IMR-90 (cell line): Measurements from ENCODE around the gene CPNE9. TPM values are rescaled to one million over a fixed set of nuclear protein-coding genes. Genes with fewer than 3 reads are reported as not detected.

ENCODE experiments used
- ATAC-seq: fragments of 200-7000 bp; cut with Tn5 transposase; 2 replicates; pipeline ENCODE4 v1.9.1; 2020; ENCODE audit warnings: low read depth, mild to moderate bottlenecking, moderate library complexity
- BruUV-seq: library from RNA; stranded (reverse); fragments of 400-500 nt; replicated peaks from 2 replicates; lab custom pipeline; 2021; lab: Mats Ljungman, UMichigan
- CTCF ChIA-PET: fragments of 300-600 bp; formaldehyde crosslinking; extraction: SDS; loops from one replicate; lab custom pipeline; 2021; ENCODE audit warnings: antibody characterized with exemption; lab: Yijun Ruan, JAX
- POLR2A ChIA-PET: fragments of 300-600 bp; sonication (Branson Sonifier 250); formaldehyde crosslinking; loops from one replicate; lab custom pipeline; 2022; ENCODE audit warnings: antibody characterized with exemption; ENCODE audit not compliant: unreplicated experiment; lab: Charles Lee
- DNase-seq: peaks from one replicate; pipeline ENCODE4 v3.0.0; 2013
- H2AFZ ChIP-seq: replicated peaks from 2 replicates; pipeline ENCODE3; 2013; ENCODE audit warnings: low read length, mild to moderate bottlenecking; ENCODE audit not compliant: poor library complexity
- H2AK5ac ChIP-seq: 2 replicates; pipeline ENCODE4 v1.6.1; 2013; ENCODE audit warnings: low read depth, low read length, inconsistent platforms
- H2AK9ac ChIP-seq: replicated peaks from 2 replicates; pipeline ENCODE3; 2013; ENCODE audit warnings: mild to moderate bottlenecking, low read depth, low read length, moderate library complexity; ENCODE audit not compliant: poor library complexity
- H2BK120ac ChIP-seq: 2 replicates; pipeline ENCODE4 v1.6.1; 2013; ENCODE audit warnings: low read depth, low read length, inconsistent platforms
- H2BK15ac ChIP-seq: 3 replicates; pipeline ENCODE4 v1.6.1; 2013; ENCODE audit warnings: low read depth, low read length, inconsistent platforms
- H2BK20ac ChIP-seq: 2 replicates; pipeline ENCODE4 v1.6.1; 2013; ENCODE audit warnings: low read depth, mild to moderate bottlenecking, inconsistent platforms, low read length, moderate library complexity
- H2BK5ac ChIP-seq: 2 replicates; pipeline ENCODE4 v1.6.1; 2013; ENCODE audit warnings: mild to moderate bottlenecking, low read depth, low read length, inconsistent platforms; ENCODE audit not compliant: poor library complexity, severe bottlenecking
- H3K14ac ChIP-seq: replicated peaks from 2 replicates; pipeline ENCODE4 v1.6.1; 2013; ENCODE audit warnings: low read depth, low read length, inconsistent platforms
- H3K18ac ChIP-seq: 2 replicates; pipeline ENCODE4 v1.6.1; 2013; ENCODE audit warnings: low read depth, low read length, control low read depth
- H3K23ac ChIP-seq: 2 replicates; pipeline ENCODE4 v1.6.1; 2013; ENCODE audit warnings: low read depth, low read length, inconsistent platforms
- H3K27ac ChIP-seq: 2 replicates; pipeline ENCODE4 v1.5.1; 2013; ENCODE audit warnings: mild to moderate bottlenecking, control low read depth, low read length; ENCODE audit not compliant: insufficient read depth
- H3K27me3 ChIP-seq: 2 replicates; pipeline ENCODE4 v1.6.1; 2013; ENCODE audit warnings: low read length; ENCODE audit not compliant: control insufficient read depth, insufficient read depth
- H3K36me3 ChIP-seq: 2 replicates; pipeline ENCODE4 v1.6.1; 2013; ENCODE audit warnings: low read length, mixed read lengths; ENCODE audit not compliant: control insufficient read depth, insufficient read depth
- H3K4ac ChIP-seq: 2 replicates; pipeline ENCODE4 v1.6.1; 2013; ENCODE audit warnings: low read depth, low read length, inconsistent platforms
- H3K4me1 ChIP-seq: 2 replicates; pipeline ENCODE4 v1.6.1; 2013; ENCODE audit warnings: low read length, mixed read lengths; ENCODE audit not compliant: control insufficient read depth, insufficient read depth
- H3K4me2 ChIP-seq: 2 replicates; pipeline ENCODE4 v1.6.1; 2013; ENCODE audit warnings: low read depth, mild to moderate bottlenecking, control low read depth, low read length, moderate library complexity
- H3K4me3 ChIP-seq: 2 replicates; pipeline ENCODE4 v1.5.1; 2013; ENCODE audit warnings: low read depth, mild to moderate bottlenecking, control low read depth, low read length, moderate library complexity; ENCODE audit not compliant: insufficient read depth
- H3K56ac ChIP-seq: 2 replicates; pipeline ENCODE4 v1.6.1; 2013; ENCODE audit warnings: low read length, inconsistent platforms; ENCODE audit not compliant: insufficient read depth; ENCODE audit errors: extremely low read depth
- H3K79me1 ChIP-seq, 2 experiments: 2 replicates each; pipeline ENCODE4 v1.6.1; 2013; ENCODE audit warnings: low read length in 2 of 2, inconsistent platforms in 1 of 2, low read depth in 1 of 2
- H3K9ac ChIP-seq: 2 replicates; pipeline ENCODE4 v1.6.1; 2013; ENCODE audit warnings: low read depth, low read length, control low read depth
- H3K9me1 ChIP-seq: 2 replicates; pipeline ENCODE4 v1.6.1; 2013; ENCODE audit warnings: low read length, inconsistent platforms; ENCODE audit not compliant: insufficient read depth
- H3K9me3 ChIP-seq: 2 replicates; pipeline ENCODE4 v1.6.1; 2013; ENCODE audit warnings: low read length; ENCODE audit not compliant: control insufficient read depth, insufficient read depth
- H4K20me1 ChIP-seq: 2 replicates; pipeline ENCODE4 v1.6.1; 2013; ENCODE audit warnings: low read length, inconsistent platforms; ENCODE audit not compliant: insufficient read depth
- H4K5ac ChIP-seq: 2 replicates; pipeline ENCODE4 v1.6.1; 2013; ENCODE audit warnings: mild to moderate bottlenecking, low read depth, low read length, control low read depth
- H4K8ac ChIP-seq, 2 experiments: 2 replicates each; pipeline ENCODE4 v1.6.1; 2013; ENCODE audit warnings: low read depth in 2 of 2, low read length in 2 of 2, control low read depth in 1 of 2, inconsistent platforms in 1 of 2
- H4K91ac ChIP-seq: 2 replicates; pipeline ENCODE4 v1.6.1; 2013; ENCODE audit warnings: low read depth, low read length, inconsistent platforms; ENCODE audit not compliant: insufficient read depth
- CEBPB ChIP-seq: IDR thresholded peaks from 2 replicates; pipeline ENCODE4 v1.6.1; 2012; ENCODE audit warnings: low read depth, low read length, improper control_type of control experiment
- CTCF ChIP-seq: conservative IDR thresholded peaks from 2 replicates; pipeline ENCODE4 v1.5.1; 2012; ENCODE audit warnings: mild to moderate bottlenecking, low read depth, low read length, improper control_type of control experiment
- ELK1 ChIP-seq: fragments of 150-350 bp; IDR thresholded peaks from 2 replicates; pipeline ENCODE4 v1.6.1; 2016; ENCODE audit warnings: low read depth, mild to moderate bottlenecking, low read length, moderate library complexity, borderline replicate concordance
- MXI1 ChIP-seq: IDR thresholded peaks from 2 replicates; pipeline ENCODE4 v1.6.1; 2012; ENCODE audit warnings: low read depth, mild to moderate bottlenecking, low read length, moderate library complexity, borderline replicate concordance
- NFE2L2 ChIP-seq: fragments of 150-350 bp; IDR thresholded peaks from 2 replicates; pipeline ENCODE4 v1.6.1; 2016; ENCODE audit warnings: low read depth, mild to moderate bottlenecking, low read length
- WGBS, 2 experiments: methylation state at CpG; one replicate each; pipeline versions ENCODE4 v1.1.5 to v1.1.7; 2013; ENCODE audit warnings: missing lambda C conversion rate in 2 of 2; ENCODE audit not compliant: insufficient read length in 1 of 2; ENCODE audit errors: extremely low coverage in 2 of 2; 5-methylcytosine and 5-hydroxymethylcytosine counted together
- dilution Hi-C: fragments of 300-500 bp; cut with HindIII; formaldehyde crosslinking; loops from one replicate; pipeline ENCODE4 v1.14.3; 2018; ENCODE audit warnings: low sequenced_read_pairs; ENCODE audit not compliant: unreplicated experiment
- in situ Hi-C: fragments of 300-500 bp; cut with MboI; formaldehyde crosslinking; loops from 3 replicates; pipeline ENCODE4 v1.14.3; 2019; ENCODE audit warnings: low sequenced_read_pairs, inconsistent platforms, mixed read lengths
- intact Hi-C: fragments of 100-400 bp; cut with micrococcal nuclease; formaldehyde crosslinking; loops from 2 replicates; pipeline ENCODE4 v1.10.0; 2022
- polyA plus RNA-seq, 3 experiments: library from polyadenylated mRNA; depleted of rRNA; stranded (reverse); fragments of >200 nt; gene quantifications; 2 replicates each; pipeline ENCODE4 v1.2.3, GENCODE V29; 2012; ENCODE audit warnings: low replicate concordance in 1 of 3
- total RNA-seq: library from RNA; depleted of rRNA; stranded (reverse); fragments of >200 nt; gene quantifications from 2 replicates; pipeline ENCODE4 v1.2.3, GENCODE V29; 2012

CPNE9 gene
- total and polyA plus RNA-seq, 2 of the 4 experiments (the other 2 are of a cell fraction), result not detected

GRCh38 chr3:9732080-9732739 lies 28.6 kb downstream of the CPNE9 start:
- peak overlapping the region; percentile 90 for H3K4me2 ChIP-seq
- H2BK20ac ChIP-seq, result no peak overlapping the region
- peaks cover 10% of the 10 kb centered on the region; the same call in 1 of the 2 replicates for H3K9me1 ChIP-seq
- H3K18ac ChIP-seq, result no peak overlapping the region
- H3K4ac ChIP-seq, result peak overlapping the region; percentile 60
- H3K27me3 ChIP-seq, result no peaks in the 10 kb centered on the region
- H4K8ac ChIP-seq, result peak overlapping the region in 1 of 2 experiments; percentile 100; a peak in 2 of 4 replicates
- CTCF ChIA-PET, result no interaction called here
- H3K56ac ChIP-seq, result peak overlapping the region; percentile 65; the same call in 1 of the 2 replicates
- peaks cover 8% of the 10 kb centered on the region; the same call in 1 of the 2 replicates for H3K4me1 ChIP-seq
- peak overlapping the region; percentile 100 for H3K9ac ChIP-seq
- TF ChIP-seq NFE2L2, result no peak
- TF ChIP-seq CTCF, result no peak
- TF ChIP-seq MXI1, result peak; percentile 81
- no peak for TF ChIP-seq CEBPB
- no peak for TF ChIP-seq ELK1
- no peak overlapping the region for H2BK15ac ChIP-seq
- H2AK5ac ChIP-seq, result peak overlapping the region; percentile 71; the same call in 1 of the 2 replicates
- no peak for ATAC-seq
- H3K9me3 ChIP-seq, result no peaks in the 10 kb centered on the region
- BruUV-seq, result no TSS peak
- no peak overlapping the region for H2BK120ac ChIP-seq
- peak overlapping the region; percentile 94 for H3K4me3 ChIP-seq
- H3K27ac ChIP-seq, result peak overlapping the region; percentile 100
- H3K36me3 ChIP-seq, result peaks cover 16% of the 10 kb centered on the region
- 0 out of 2 replicates have a peak overlapping the region, but pooled peaks have one; percentile 53 for H3K14ac ChIP-seq
- dilution Hi-C loops (no loop called here), in situ Hi-C loops (no loop called here), intact Hi-C loops (loop anchor here (5.0 kb wide), 1 partner anchor 60 kb away; the partner anchor contains the start of genes ARPC4 and TADA3)
- no peak for DNase-seq
- WGBS, 2 experiments, result 1% methylated on average over 21 of the region's 41 CpGs; no CpG with 5 or more reads in 1 of the 2 experiments
- H4K20me1 ChIP-seq, result peaks cover 28% of the 10 kb centered on the region
- peak overlapping the region; percentile 92 for H2AK9ac ChIP-seq
- POLR2A ChIA-PET, result interaction anchor here (1.1 kb wide), 1 partner anchor 17 kb away, joined by 5 read pairs; the partner anchor contains the start of gene OGG1
- H3K79me1 ChIP-seq, result peaks cover 14 to 43% of the 10 kb centered on the region in 2 experiments
- peak overlapping the region; percentile 26 for H3K23ac ChIP-seq
- no peak overlapping the region for H4K5ac ChIP-seq
- H2AFZ ChIP-seq, result peak overlapping the region; percentile 100
- H4K91ac ChIP-seq, result no peak overlapping the region
- no peak overlapping the region for H2BK5ac ChIP-seq
